ENCODE measurements around the gene HNRNPAB.

DNA sequence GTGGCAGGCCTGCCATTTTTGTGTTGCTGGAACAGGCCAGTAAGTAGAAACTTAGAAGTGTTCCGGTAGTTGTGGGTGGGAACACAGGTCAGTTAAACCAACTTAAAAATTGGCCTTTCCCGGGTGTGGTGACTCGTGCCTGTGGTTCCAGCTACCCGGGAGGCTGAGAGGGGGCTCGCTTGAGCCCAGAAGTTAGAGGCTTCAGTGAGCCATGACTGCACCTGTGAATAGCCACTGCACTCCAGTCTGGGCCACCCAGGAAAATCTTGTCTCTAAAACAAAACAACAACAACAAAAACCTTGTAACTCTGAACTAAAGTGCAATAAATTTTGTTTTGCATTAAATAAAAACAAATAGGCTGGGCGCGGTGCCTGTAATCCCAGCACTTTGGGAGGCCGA is 49.3 kb upstream of the HNRNPAB start:
- TF ChIP-seq EZH2 (IDR thresholded peaks at IDR 0.05; ENCODE audit: insufficient read depth, poor library complexity, severe bottlenecking) (no peak), EZH2phosphoT487 (IDR thresholded peaks at IDR 0.05; ENCODE audit: insufficient read depth, low read depth) (no peak)
